DND-41 (cell line): ENCODE results near the gene DEXI.

Experiments used
- EZH2 ChIP-seq: IDR thresholded peaks from 3 replicates; pipeline ENCODE4 v1.6.1; 2012; ENCODE audit warnings: borderline replicate concordance, low read depth, mild to moderate bottlenecking, moderate library complexity, low read length, inconsistent platforms; ENCODE audit not compliant: severe bottlenecking
- TF ChIP-seq, protein P1 (sequence below): IDR thresholded peaks from 2 replicates; pipeline ENCODE4 v1.5.1; 2012; ENCODE audit warnings: borderline replicate concordance, low read length, moderate library complexity, mild to moderate bottlenecking; ENCODE audit not compliant: poor library complexity, severe bottlenecking; ENCODE audit errors: extremely low read depth

DNA sequence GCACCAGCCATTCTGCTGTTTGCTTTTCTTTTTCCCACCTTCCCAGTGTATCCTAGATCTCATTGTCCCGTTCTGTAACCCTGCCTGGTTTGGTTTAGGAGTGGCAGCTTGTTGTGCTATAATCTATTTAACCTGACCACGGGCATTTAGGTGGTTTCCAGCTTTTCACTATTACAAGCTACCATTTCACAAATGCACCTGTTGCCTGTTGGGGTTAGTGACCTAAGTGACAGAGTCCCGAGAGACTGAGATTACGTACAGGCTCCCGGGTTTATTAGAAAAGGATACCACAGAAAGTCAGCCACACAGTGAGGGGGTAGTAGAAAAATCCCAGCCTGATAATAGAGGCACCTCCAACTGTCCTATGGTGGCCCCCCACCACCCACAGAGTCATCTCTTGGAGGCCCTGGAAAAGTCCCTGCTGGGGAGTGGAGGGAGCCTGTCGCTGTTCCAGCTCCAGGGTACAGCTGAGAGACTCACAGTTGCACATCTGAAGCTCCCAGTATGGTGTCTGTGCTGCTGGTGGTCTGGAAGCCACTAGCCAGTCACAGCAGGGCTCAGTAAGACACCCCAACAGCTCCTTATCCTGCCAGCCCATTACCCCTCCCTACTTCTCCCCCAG is 23.3 kb upstream of the DEXI start:
- TF ChIP-seq, protein P1, sequence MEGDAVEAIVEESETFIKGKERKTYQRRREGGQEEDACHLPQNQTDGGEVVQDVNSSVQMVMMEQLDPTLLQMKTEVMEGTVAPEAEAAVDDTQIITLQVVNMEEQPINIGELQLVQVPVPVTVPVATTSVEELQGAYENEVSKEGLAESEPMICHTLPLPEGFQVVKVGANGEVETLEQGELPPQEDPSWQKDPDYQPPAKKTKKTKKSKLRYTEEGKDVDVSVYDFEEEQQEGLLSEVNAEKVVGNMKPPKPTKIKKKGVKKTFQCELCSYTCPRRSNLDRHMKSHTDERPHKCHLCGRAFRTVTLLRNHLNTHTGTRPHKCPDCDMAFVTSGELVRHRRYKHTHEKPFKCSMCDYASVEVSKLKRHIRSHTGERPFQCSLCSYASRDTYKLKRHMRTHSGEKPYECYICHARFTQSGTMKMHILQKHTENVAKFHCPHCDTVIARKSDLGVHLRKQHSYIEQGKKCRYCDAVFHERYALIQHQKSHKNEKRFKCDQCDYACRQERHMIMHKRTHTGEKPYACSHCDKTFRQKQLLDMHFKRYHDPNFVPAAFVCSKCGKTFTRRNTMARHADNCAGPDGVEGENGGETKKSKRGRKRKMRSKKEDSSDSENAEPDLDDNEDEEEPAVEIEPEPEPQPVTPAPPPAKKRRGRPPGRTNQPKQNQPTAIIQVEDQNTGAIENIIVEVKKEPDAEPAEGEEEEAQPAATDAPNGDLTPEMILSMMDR: no peak
- no peak for TF ChIP-seq EZH2
